Mesenchymal stem cell (in vitro differentiated cells and primary cell): ENCODE data around the gene ATRNL1.
"Not testable (repeated sequence)": the region's sequence is repeated elsewhere in the genome, so short reads cannot be mapped to it uniquely, and the experiment has no call there.

Experiments used
- DNase-seq: peaks from one replicate; pipeline ENCODE4 v3.0.0-alpha.2; 2013
- H2AFZ ChIP-seq: one replicate; pipeline ENCODE4 v1.6.1; 2013; ENCODE audit warnings: low read depth, mild to moderate bottlenecking, control low read depth, inconsistent platforms, low read length, moderate library complexity
- H2AK5ac ChIP-seq: 2 replicates; pipeline ENCODE4 v1.6.1; 2013; ENCODE audit warnings: low read length, moderate library complexity, mild to moderate bottlenecking, inconsistent platforms; ENCODE audit not compliant: severe bottlenecking
- H2BK120ac ChIP-seq: one replicate; pipeline ENCODE4 v1.6.1; 2013; ENCODE audit warnings: low read depth, mild to moderate bottlenecking, inconsistent platforms, low read length, moderate library complexity
- H2BK12ac ChIP-seq, 2 experiments: one replicate each; pipeline ENCODE4 v1.6.1; 2013; ENCODE audit warnings: inconsistent platforms in 2 of 2, low read length in 2 of 2, mild to moderate bottlenecking in 2 of 2, moderate library complexity in 2 of 2, control low read depth in 1 of 2
- H2BK15ac ChIP-seq: one replicate; pipeline ENCODE4 v1.6.1; 2013; ENCODE audit warnings: mild to moderate bottlenecking, low read depth, inconsistent platforms; ENCODE audit not compliant: poor library complexity, severe bottlenecking
- H2BK5ac ChIP-seq: 2 replicates; pipeline ENCODE4 v1.6.1; 2013; ENCODE audit warnings: low read depth, mild to moderate bottlenecking, low read length, control low read depth, inconsistent platforms; ENCODE audit not compliant: poor library complexity, severe bottlenecking
- H3K14ac ChIP-seq, 2 experiments: one replicate each; pipeline ENCODE4 v1.6.1; 2013; ENCODE audit warnings: inconsistent platforms in 2 of 2, low read length in 2 of 2, control low read depth in 1 of 2, mild to moderate bottlenecking in 1 of 2, moderate library complexity in 1 of 2
- H3K18ac ChIP-seq, 2 experiments: one replicate each; pipeline ENCODE4 v1.6.1; 2013; ENCODE audit warnings: inconsistent platforms in 2 of 2, low read length in 2 of 2, control low read depth in 1 of 2, low read depth in 1 of 2, mild to moderate bottlenecking in 1 of 2
- H3K23ac ChIP-seq, 2 experiments: one replicate each; pipeline ENCODE4 v1.6.1; 2013; ENCODE audit warnings: inconsistent platforms in 2 of 2, low read length in 2 of 2, mild to moderate bottlenecking in 2 of 2, moderate library complexity in 2 of 2, control low read depth in 1 of 2
- H3K27ac ChIP-seq: 2 replicates; pipeline ENCODE4 v1.5.1; 2013; ENCODE audit warnings: mild to moderate bottlenecking, moderate library complexity, low read length, control low read depth, inconsistent platforms; ENCODE audit not compliant: poor library complexity, severe bottlenecking
- H3K27me3 ChIP-seq, 2 experiments: 2 replicates each; pipeline versions ENCODE4 v1.6.1 to v1.7.0; 2013; ENCODE audit warnings: low read length in 2 of 2, mild to moderate bottlenecking in 2 of 2, moderate library complexity in 2 of 2, control low read depth in 1 of 2, inconsistent platforms in 1 of 2; ENCODE audit not compliant: control insufficient read depth in 1 of 2, insufficient read depth in 1 of 2
- H3K36me3 ChIP-seq, 2 experiments: 2 replicates each; pipeline versions ENCODE4 v1.6.1 to v1.7.0; 2013; ENCODE audit warnings: low read length in 2 of 2, control low read depth in 1 of 2, inconsistent platforms in 1 of 2, low read depth in 1 of 2, mild to moderate bottlenecking in 1 of 2; ENCODE audit not compliant: insufficient read depth in 2 of 2, control insufficient read depth in 1 of 2
- H3K4ac ChIP-seq, 2 experiments: one replicate each; pipeline ENCODE4 v1.6.1; 2013; ENCODE audit warnings: inconsistent platforms in 2 of 2, low read length in 2 of 2, mild to moderate bottlenecking in 2 of 2, moderate library complexity in 2 of 2, control low read depth in 1 of 2, low read depth in 1 of 2
- H3K4me1 ChIP-seq: 2 replicates; pipeline ENCODE4 v1.6.1; 2013; ENCODE audit warnings: low read depth, low read length, control low read depth; ENCODE audit not compliant: control insufficient read depth, insufficient read depth
- H3K4me2 ChIP-seq: 2 replicates; pipeline ENCODE4 v1.6.1; 2013; ENCODE audit warnings: low read length, mild to moderate bottlenecking, inconsistent platforms; ENCODE audit not compliant: poor library complexity, severe bottlenecking
- H3K4me3 ChIP-seq, 2 experiments: 2 replicates each; pipeline versions ENCODE4 v1.5.1 to v1.7.0; 2013; ENCODE audit warnings: low read length in 2 of 2, mild to moderate bottlenecking in 2 of 2, control low read depth in 1 of 2, low read depth in 1 of 2; ENCODE audit not compliant: insufficient read depth in 1 of 2
- H3K79me1 ChIP-seq: replicated peaks from 2 replicates; pipeline ENCODE4 v1.6.1; 2013; ENCODE audit warnings: mild to moderate bottlenecking, control low read depth, low read length, inconsistent platforms; ENCODE audit not compliant: poor library complexity, severe bottlenecking
- H3K9ac ChIP-seq: 2 replicates; pipeline ENCODE4 v1.7.0; 2013; ENCODE audit warnings: mild to moderate bottlenecking, low read length, moderate library complexity
- H3K9me3 ChIP-seq: 2 replicates; pipeline ENCODE4 v1.7.0; 2013; ENCODE audit warnings: mild to moderate bottlenecking, low read length; ENCODE audit not compliant: control insufficient read depth
- H4K8ac ChIP-seq: one replicate; pipeline ENCODE4 v1.6.1; 2013; ENCODE audit warnings: inconsistent platforms, mild to moderate bottlenecking, low read length, moderate library complexity
- H4K91ac ChIP-seq: one replicate; pipeline ENCODE4 v1.6.1; 2013; ENCODE audit warnings: mild to moderate bottlenecking, low read length, inconsistent platforms
- WGBS: methylation state at CpG from one replicate; pipeline ENCODE4 v1.1.7; 2013; ENCODE audit warnings: mixed read lengths; 5-methylcytosine and 5-hydroxymethylcytosine counted together

Gene ATRNL1

DNA sequence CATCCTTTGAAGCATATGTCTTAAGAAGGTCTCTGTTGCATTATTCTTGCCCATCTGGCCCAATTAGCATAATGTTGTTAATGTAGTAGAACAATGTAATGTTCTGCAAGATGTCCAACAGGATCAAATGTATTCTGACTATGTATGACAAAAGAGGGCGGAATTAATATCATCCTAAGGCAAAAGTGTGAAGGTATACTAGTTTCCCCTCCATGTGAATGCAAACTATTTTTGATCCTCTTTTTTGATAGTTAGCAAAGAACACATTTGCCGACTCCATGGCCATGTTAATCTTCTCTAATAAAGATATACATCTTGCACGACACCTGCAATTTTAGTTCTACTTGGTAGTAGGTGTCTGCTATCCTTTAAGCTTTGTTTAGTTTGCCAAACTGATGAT lies 157.6 kb downstream of the ATRNL1 start:
- Histone ChIP-seq H2BK120ac (no peak overlapping the region), H2AFZ (no peak overlapping the region), H2BK5ac (no peak overlapping the region), H2AK5ac (no peak overlapping the region), H3K79me1 (no peaks in the 10 kb centered on the region), H3K36me3 (no peaks in the 10 kb centered on the region), H3K27me3 (no peaks in the 10 kb centered on the region), H4K8ac (no peak overlapping the region), H2BK15ac (no peak overlapping the region), H3K4ac (no peak overlapping the region), H3K23ac (no peak overlapping the region), H2BK12ac (no peak overlapping the region), H3K4me2 (no peak overlapping the region), H3K27ac (no peak overlapping the region), H3K4me1 (no peaks in the 10 kb centered on the region), H4K91ac (no peak overlapping the region), H3K18ac (no peak overlapping the region), H3K4me3 (no peak overlapping the region), H3K9me3 (peaks cover 5% of the 10 kb centered on the region), H3K9ac (no peak overlapping the region), H3K14ac (no peak overlapping the region)
- no peak for DNase-seq
- WGBS = no CpG with 5 or more reads among the region's 3 CpGs

- H3K4me1 ChIP-seq, H3K23ac ChIP-seq, H3K18ac ChIP-seq, H3K4me2 ChIP-seq, H3K27me3 ChIP-seq, H2BK5ac ChIP-seq, DNase-seq, H4K91ac ChIP-seq, H3K79me1 ChIP-seq, H3K14ac ChIP-seq, H2AFZ ChIP-seq, H2BK120ac ChIP-seq, H3K4me3 ChIP-seq, H3K9ac ChIP-seq, H3K4ac ChIP-seq, H4K8ac ChIP-seq, H2BK15ac ChIP-seq, H3K27ac ChIP-seq, H3K36me3 ChIP-seq, H2AK5ac ChIP-seq, H2BK12ac ChIP-seq, H3K9me3 ChIP-seq: not testable (repeated sequence)
- WGBS = no CpG with 5 or more reads among the region's 1 CpG
Measured at GRCh38 chr10:115253765-115254164, 160.6 kb downstream of the ATRNL1 start.

- H2AFZ ChIP-seq = no peak overlapping the region
- 94% methylated on average over 3 of the region's 3 CpGs for WGBS
Measured at GRCh38 chr10:115272482-115272881, 179.3 kb downstream of the ATRNL1 start.

DNA sequence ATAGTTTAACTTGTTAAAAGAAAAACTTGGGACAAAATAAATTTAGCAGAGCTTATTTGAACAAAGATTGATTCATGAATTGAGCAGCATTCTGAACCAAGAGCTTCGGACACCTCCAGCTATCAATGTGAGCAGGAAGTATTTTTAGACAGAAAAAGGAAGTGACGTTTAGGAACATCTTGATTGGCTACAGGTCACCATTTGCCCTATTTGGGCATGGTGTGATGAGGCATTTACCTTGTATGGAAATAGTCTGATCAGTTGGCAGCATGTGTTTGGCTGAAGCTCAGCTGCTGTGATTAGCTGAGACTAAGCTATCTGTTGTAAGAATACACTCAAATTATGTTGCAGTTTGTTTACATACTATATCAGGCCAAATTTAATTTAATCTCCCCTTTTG lies 185.1 kb downstream of the ATRNL1 start:
- H3K27me3 ChIP-seq = no peaks in the 10 kb centered on the region

More at GRCh38 chr10:115272482-115272881, 179.3 kb downstream of the ATRNL1 start:
- Histone ChIP-seq H3K23ac (no peak overlapping the region), H3K4me3 (no peak overlapping the region), H3K9me3 (no peaks in the 10 kb centered on the region), H3K9ac (no peak overlapping the region), H2AK5ac (no peak overlapping the region), H3K18ac (no peak overlapping the region), H2BK5ac (no peak overlapping the region), H3K4me1 (no peaks in the 10 kb centered on the region), H3K27me3 (no peaks in the 10 kb centered on the region), H4K8ac (no peak overlapping the region), H3K4ac (no peak overlapping the region), H4K91ac (no peak overlapping the region), H2BK120ac (no peak overlapping the region), H2BK15ac (no peak overlapping the region), H3K79me1 (no peaks in the 10 kb centered on the region), H2BK12ac (no peak overlapping the region), H3K4me2 (no peak overlapping the region), H3K36me3 (peaks cover 0 to 3% of the 10 kb centered on the region in 2 experiments), H3K14ac (no peak overlapping the region), H3K27ac (no peak overlapping the region)
- DNase-seq = no peak

More for the DNA sequence above, 185.1 kb downstream of the ATRNL1 start:
- Histone ChIP-seq H3K9ac (no peak overlapping the region), H3K36me3 (no peaks in the 10 kb centered on the region), H3K27ac (no peak overlapping the region), H3K4me3 (no peak overlapping the region), H3K4me1 (no peaks in the 10 kb centered on the region), H3K18ac (no peak overlapping the region), H2BK12ac (no peak overlapping the region), H3K14ac (no peak overlapping the region), H2AFZ (no peak overlapping the region), H3K9me3 (no peaks in the 10 kb centered on the region), H2AK5ac (no peak overlapping the region), H4K91ac (no peak overlapping the region), H3K23ac (no peak overlapping the region), H2BK120ac (no peak overlapping the region), H3K4me2 (no peak overlapping the region), H2BK5ac (no peak overlapping the region), H3K4ac (no peak overlapping the region), H4K8ac (no peak overlapping the region), H2BK15ac (no peak overlapping the region), H3K79me1 (no peaks in the 10 kb centered on the region)
- 86% methylated on average over 2 of the region's 2 CpGs for WGBS
- DNase-seq = no peak
